HCT116 (cell line): ENCODE results near the gene TTC24. TPM values are rescaled to one million over a fixed set of nuclear protein-coding genes. Genes with fewer than 3 reads are reported as not detected.

Experiments used
- ATAC-seq: fragments of 200-7000 bp; cut with Tn5 transposase; 2 replicates; pipeline ENCODE4 v1.9.1; 2020; ENCODE audit warnings: mild to moderate bottlenecking, moderate library complexity
- BruUV-seq: library from RNA; stranded (reverse); fragments of 400-500 nt; replicated peaks from 2 replicates; lab custom pipeline; 2021; lab: Mats Ljungman, UMichigan
- CTCF ChIA-PET: fragments of 300-600 bp; sonication (Branson Sonifier 250); formaldehyde crosslinking; loops from one replicate; lab custom pipeline; 2021; ENCODE audit warnings: antibody characterized with exemption; lab: Charles Lee
- POLR2A ChIA-PET: fragments of 300-600, 350-600 bp; sonication (Branson Sonifier 250); formaldehyde crosslinking; loops from one replicate; lab custom pipeline; 2021; ENCODE audit warnings: antibody characterized with exemption; lab: Charles Lee
- RAD21 ChIA-PET, 2 experiments: fragments of 300-600 bp; sonication (Branson Sonifier 250); formaldehyde crosslinking; loops; one replicate each; lab custom pipeline; 2023; ENCODE audit warnings: low total read pairs in 2 of 2; ENCODE audit not compliant: uncharacterized antibody in 2 of 2, unreplicated experiment in 2 of 2, low non-redundant PET in 1 of 2; lab: Charles Lee
- DNase-seq: peaks from one replicate; pipeline ENCODE4 v3.0.0-alpha.2; 2010; ENCODE audit warnings: low read depth, low spot score
- H2AFZ ChIP-seq: fragments of 200-600 bp; shearing (Covaris generic), sonication (generic); 2 replicates; pipeline ENCODE4 v1.6.1; 2017; ENCODE audit warnings: low read depth, mixed run types, mixed read lengths, antibody characterized with exemption, low read length; ENCODE audit not compliant: poor library complexity, severe bottlenecking
- H3K27ac ChIP-seq: 2 replicates; pipeline ENCODE4 v1.5.1; 2012; ENCODE audit warnings: low read depth, low read length
- H3K27me3 ChIP-seq: fragments of 200-600 bp; sonication (generic); 2 replicates; pipeline ENCODE4 v1.6.1; 2016; ENCODE audit warnings: mixed run types, low read length, mixed read lengths; ENCODE audit not compliant: insufficient read depth
- H3K36me3 ChIP-seq, 2 experiments: fragments of 200-500 bp in 1 of 2; fragments of 200-600 bp in 1 of 2; sonication (Bioruptor generic) in 1 of 2; sonication (generic) in 1 of 2; 2 replicates each; pipeline versions ENCODE4 v1.5.1 to v1.6.1; 2014 to 2016; ENCODE audit warnings: low read length in 2 of 2, inconsistent platforms in 1 of 2, mixed read lengths in 1 of 2, mixed run types in 1 of 2; ENCODE audit not compliant: insufficient read depth in 2 of 2, control insufficient read depth in 1 of 2
- H3K4me1 ChIP-seq, 2 experiments: fragments of 200-600 bp in 1 of 2; sonication (generic) in 1 of 2; 2 replicates each; pipeline versions ENCODE4 v1.5.1 to v1.6.1; 2012 to 2017; ENCODE audit warnings: low read length in 2 of 2, inconsistent platforms in 1 of 2, mild to moderate bottlenecking in 1 of 2, mixed read lengths in 1 of 2, mixed run types in 1 of 2, moderate library complexity in 1 of 2; ENCODE audit not compliant: insufficient read depth in 2 of 2, control insufficient read depth in 1 of 2
- H3K4me2 ChIP-seq: fragments of 200-600 bp; sonication (generic); 2 replicates; pipeline ENCODE4 v1.6.1; 2017; ENCODE audit warnings: mixed run types, low read length, mixed read lengths
- H3K4me3 ChIP-seq, 2 experiments: fragments of 200-600 bp in 1 of 2; sonication (generic) in 1 of 2; replicated peaks in 1 of 2; 2 replicates each; pipeline ENCODE4 v1.5.1; 2011 to 2016; ENCODE audit warnings: low read length in 2 of 2, control low read depth in 1 of 2, low read depth in 1 of 2, mild to moderate bottlenecking in 1 of 2, mixed read lengths in 1 of 2, mixed run types in 1 of 2
- H3K79me2 ChIP-seq: fragments of 200-600 bp; sonication (generic); 2 replicates; pipeline ENCODE4 v1.6.1; 2017; ENCODE audit warnings: mild to moderate bottlenecking, mixed run types, low read length, moderate library complexity, mixed read lengths; ENCODE audit not compliant: insufficient read depth
- H3K9ac ChIP-seq: fragments of 200-600 bp; sonication (generic); 2 replicates; pipeline ENCODE4 v1.6.1; 2016; ENCODE audit warnings: low read length, mixed read lengths
- H3K9me2 ChIP-seq: fragments of 200-600 bp; sonication (generic), shearing (Covaris generic); 2 replicates; pipeline ENCODE4 v1.6.1; 2017; ENCODE audit warnings: mixed run types, mild to moderate bottlenecking, moderate library complexity; ENCODE audit not compliant: insufficient read depth
- H3K9me3 ChIP-seq, 2 experiments: fragments of 200-500 bp in 1 of 2; fragments of 200-600 bp in 1 of 2; sonication (Bioruptor generic) in 1 of 2; sonication (generic) in 1 of 2; 2 replicates each; pipeline ENCODE4 v1.6.1; 2014 to 2017; ENCODE audit warnings: low read length in 2 of 2, mixed read lengths in 2 of 2, inconsistent platforms in 1 of 2, low read depth in 1 of 2, mild to moderate bottlenecking in 1 of 2, mixed run types in 1 of 2, moderate library complexity in 1 of 2; ENCODE audit not compliant: control insufficient read depth in 1 of 2, insufficient read depth in 1 of 2
- H4K20me1 ChIP-seq: fragments of 200-600 bp; sonication (generic), shearing (Covaris generic); 2 replicates; pipeline ENCODE4 v1.6.1; 2017; ENCODE audit warnings: mixed run types, mild to moderate bottlenecking, moderate library complexity; ENCODE audit not compliant: insufficient read depth
- CEBPB ChIP-seq: IDR thresholded peaks from 2 replicates; pipeline ENCODE4 v1.6.1; 2012; ENCODE audit warnings: low read depth
- EZH2phosphoT487 ChIP-seq: fragments of 200-600 bp; IDR thresholded peaks from 2 replicates; pipeline ENCODE4 v1.6.1; 2018; ENCODE audit warnings: antibody characterized with exemption, borderline replicate concordance
- FOSL1 ChIP-seq: IDR thresholded peaks from 2 replicates; pipeline ENCODE4 v1.6.1; 2012; ENCODE audit warnings: low read depth
- JUND ChIP-seq: IDR thresholded peaks from 2 replicates; pipeline ENCODE4 v1.6.1; 2012
- POLR2A ChIP-seq: IDR thresholded peaks from 2 replicates; pipeline ENCODE4 v1.7.0; 2011; ENCODE audit warnings: borderline replicate concordance; ENCODE audit not compliant: insufficient read depth, insufficient read length; ENCODE audit errors: extremely low read depth
- REST ChIP-seq: IDR thresholded peaks from 2 replicates; pipeline ENCODE4 v1.6.1; 2012; ENCODE audit warnings: low read depth
- SIN3A ChIP-seq: IDR thresholded peaks from 2 replicates; pipeline ENCODE4 v1.6.1; 2012; ENCODE audit warnings: low read depth
- SP1 ChIP-seq: IDR thresholded peaks from 2 replicates; pipeline ENCODE4 v1.6.1; 2012; ENCODE audit warnings: low read depth
- TCF7L2 ChIP-seq: IDR thresholded peaks from 2 replicates; pipeline ENCODE4 v1.7.0; 2011; ENCODE audit warnings: borderline replicate concordance, inconsistent platforms; ENCODE audit not compliant: insufficient read depth, insufficient read length; ENCODE audit errors: extremely low read depth
- YY1 ChIP-seq: IDR thresholded peaks from 2 replicates; pipeline ENCODE4 v1.6.1; 2011; ENCODE audit warnings: low read length, low read depth, moderate library complexity, mild to moderate bottlenecking; ENCODE audit not compliant: insufficient replicate concordance; ENCODE audit errors: extremely low read depth
- ZFX ChIP-seq: fragments of 450-650 bp; IDR thresholded peaks from 2 replicates; pipeline ENCODE4 v1.6.1; 2017
- intact Hi-C: fragments of 100-400 bp; cut with micrococcal nuclease; formaldehyde crosslinking; loops from 2 replicates; pipeline ENCODE4 v1.10.0; 2022
- total RNA-seq: library from RNA; stranded (reverse); gene quantifications from one replicate; pipeline ENCODE4 v1.2.1, GENCODE V29; 2021; ENCODE audit not compliant: unreplicated experiment
- TF ChIP-seq, protein P1 (sequence below): IDR thresholded peaks from 2 replicates; pipeline ENCODE4 v1.6.1; 2012

Gene TTC24
- total RNA-seq, 1 experiment from 2014 or later = not detected

- ChIA-PET RAD21 (interaction anchor here in 1 of 2 experiments (0.7 kb wide), 1 partner anchor 25 kb away, joined by 3 read pairs; the partner anchor contains the start of gene NAXE), POLR2A (no interaction called here), CTCF (interaction anchor here (1.1 to 1.6 kb wide), 2 partner anchors 8 to 30 kb away, joined by 3 to 4 read pairs; no protein-coding TSS in a partner anchor)
- Histone ChIP-seq H3K4me1 (peaks cover 8 to 11% of the 10 kb centered on the region in 2 experiments), H3K9me3 (no peaks in the 10 kb centered on the region), H4K20me1 (no peaks in the 10 kb centered on the region), H3K27me3 (no peaks in the 10 kb centered on the region), H3K9ac (no peak overlapping the region), H2AFZ (no peak overlapping the region), H3K36me3 (no peaks in the 10 kb centered on the region), H3K27ac (no peak overlapping the region), H3K79me2 (no peaks in the 10 kb centered on the region), H3K9me2 (no peaks in the 10 kb centered on the region), H3K4me2 (peak overlapping the region; percentile 18; the same call in 1 of the 2 replicates), H3K4me3 (no peak overlapping the region)
- intact Hi-C loops = no loop called here
- no peak for DNase-seq
- no TSS peak for BruUV-seq
- peak; percentile 37; the same call in 1 of the 2 replicates for ATAC-seq
- TF ChIP-seq EZH2phosphoT487 = no peak
- TF ChIP-seq TCF7L2 = no peak
- no peak for TF ChIP-seq FOSL1
- no peak for TF ChIP-seq CEBPB
- no peak for TF ChIP-seq POLR2A
- TF ChIP-seq JUND = no peak
- TF ChIP-seq YY1 = no peak
- no peak for TF ChIP-seq ZFX
- TF ChIP-seq SP1 = no peak
- TF ChIP-seq, protein P1, sequence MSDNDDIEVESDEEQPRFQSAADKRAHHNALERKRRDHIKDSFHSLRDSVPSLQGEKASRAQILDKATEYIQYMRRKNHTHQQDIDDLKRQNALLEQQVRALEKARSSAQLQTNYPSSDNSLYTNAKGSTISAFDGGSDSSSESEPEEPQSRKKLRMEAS = no peak
- no peak for TF ChIP-seq SIN3A
- TF ChIP-seq REST = no peak
Observed at GRCh38 chr1:156616463-156616862, 36.9 kb downstream of the TTC24 start.
